ENCODE measurements around the gene MAGI2. TPM values are rescaled to one million over a fixed set of nuclear protein-coding genes. Genes with fewer than 3 reads are reported as not detected.

Gene MAGI2
- total and polyA plus RNA-seq, 2 donors from 2014 or later: 4.4 to 9.0 TPM

DNA sequence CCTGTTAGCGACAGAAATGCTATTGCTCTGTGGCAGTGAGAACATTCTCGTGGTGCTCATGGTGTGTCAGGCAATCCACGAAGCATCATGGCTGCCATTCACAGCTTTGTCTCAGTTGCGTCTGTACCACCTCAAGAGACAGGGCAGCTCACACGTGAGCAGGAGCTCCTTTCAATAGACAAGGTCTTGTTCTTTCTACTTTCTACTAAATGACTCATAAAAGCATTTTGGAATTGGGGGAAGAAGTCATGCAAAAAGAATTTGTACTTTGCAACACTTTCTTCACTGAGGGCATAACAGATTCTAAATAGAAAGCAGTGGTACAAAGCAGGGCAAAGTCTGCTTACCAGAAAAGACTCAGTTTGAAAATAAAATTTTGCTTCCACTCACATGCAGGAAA lies 1016.3 kb downstream of the MAGI2 start:
- Histone ChIP-seq H3K27ac (ENCODE audit: low read depth in 2 of 2, low read length in 2 of 2) (no peak overlapping the region), H3K9ac (ENCODE audit: low read length in 3 of 3) (no peak overlapping the region), H3K9me3 (ENCODE audit: control insufficient read depth in 2 of 3, insufficient read depth in 1 of 3, low read length in 3 of 3) (no peaks in the 10 kb centered on the region), H3K4me3 (ENCODE audit: low read length in 3 of 3) (peak overlapping the region in 1 of 3 donors; percentile 15), H3K4me1 (ENCODE audit: control insufficient read depth in 2 of 3, insufficient read depth in 2 of 3, low read depth in 1 of 3, low read length in 3 of 3) (peaks cover 0 to 6% (median 0%) of the 10 kb centered on the region in 3 donors), H3K36me3 (ENCODE audit: control insufficient read depth in 2 of 3, insufficient read depth in 3 of 3, low read length in 3 of 3) (no peaks in the 10 kb centered on the region), H3K27me3 (ENCODE audit: control insufficient read depth, insufficient read depth, low read length) (no peaks in the 10 kb centered on the region)
- TF ChIP-seq, protein P1, sequence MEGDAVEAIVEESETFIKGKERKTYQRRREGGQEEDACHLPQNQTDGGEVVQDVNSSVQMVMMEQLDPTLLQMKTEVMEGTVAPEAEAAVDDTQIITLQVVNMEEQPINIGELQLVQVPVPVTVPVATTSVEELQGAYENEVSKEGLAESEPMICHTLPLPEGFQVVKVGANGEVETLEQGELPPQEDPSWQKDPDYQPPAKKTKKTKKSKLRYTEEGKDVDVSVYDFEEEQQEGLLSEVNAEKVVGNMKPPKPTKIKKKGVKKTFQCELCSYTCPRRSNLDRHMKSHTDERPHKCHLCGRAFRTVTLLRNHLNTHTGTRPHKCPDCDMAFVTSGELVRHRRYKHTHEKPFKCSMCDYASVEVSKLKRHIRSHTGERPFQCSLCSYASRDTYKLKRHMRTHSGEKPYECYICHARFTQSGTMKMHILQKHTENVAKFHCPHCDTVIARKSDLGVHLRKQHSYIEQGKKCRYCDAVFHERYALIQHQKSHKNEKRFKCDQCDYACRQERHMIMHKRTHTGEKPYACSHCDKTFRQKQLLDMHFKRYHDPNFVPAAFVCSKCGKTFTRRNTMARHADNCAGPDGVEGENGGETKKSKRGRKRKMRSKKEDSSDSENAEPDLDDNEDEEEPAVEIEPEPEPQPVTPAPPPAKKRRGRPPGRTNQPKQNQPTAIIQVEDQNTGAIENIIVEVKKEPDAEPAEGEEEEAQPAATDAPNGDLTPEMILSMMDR (IDR thresholded peaks at IDR 0.05; ENCODE audit: borderline replicate concordance, extremely low read depth, insufficient read depth): no peak
- DNase-seq (no peak), FAIRE-seq (no peak)
- intact Hi-C loops (cut with DNase I): no loop called here

GRCh38 chr7:78435355-78435754 lies 1018.1 kb downstream of the MAGI2 start:
- H3K4me3 ChIP-seq (ENCODE audit: low read length in 3 of 3): no peak overlapping the region
- intact Hi-C loops (cut with DNase I): no loop called here
- no peak overlapping the region for H3K27ac ChIP-seq (ENCODE audit: low read depth in 2 of 2, low read length in 2 of 2)
- peaks cover 0 to 6% (median 0%) of the 10 kb centered on the region in 3 donors for H3K4me1 ChIP-seq (ENCODE audit: control insufficient read depth in 2 of 3, insufficient read depth in 2 of 3, low read depth in 1 of 3, low read length in 3 of 3)
- TF ChIP-seq, protein P1 (IDR thresholded peaks at IDR 0.05; ENCODE audit: borderline replicate concordance, extremely low read depth, insufficient read depth): no peak
- no peaks in the 10 kb centered on the region for H3K36me3 ChIP-seq (ENCODE audit: control insufficient read depth in 2 of 3, insufficient read depth in 3 of 3, low read length in 3 of 3)
- FAIRE-seq (no peak), DNase-seq (no peak)
- no peaks in the 10 kb centered on the region for H3K27me3 ChIP-seq (ENCODE audit: control insufficient read depth, insufficient read depth, low read length)
- H3K9ac ChIP-seq (ENCODE audit: low read length in 3 of 3): no peak overlapping the region
- H3K9me3 ChIP-seq (ENCODE audit: control insufficient read depth in 2 of 3, insufficient read depth in 1 of 3, low read length in 3 of 3): no peaks in the 10 kb centered on the region

DNA sequence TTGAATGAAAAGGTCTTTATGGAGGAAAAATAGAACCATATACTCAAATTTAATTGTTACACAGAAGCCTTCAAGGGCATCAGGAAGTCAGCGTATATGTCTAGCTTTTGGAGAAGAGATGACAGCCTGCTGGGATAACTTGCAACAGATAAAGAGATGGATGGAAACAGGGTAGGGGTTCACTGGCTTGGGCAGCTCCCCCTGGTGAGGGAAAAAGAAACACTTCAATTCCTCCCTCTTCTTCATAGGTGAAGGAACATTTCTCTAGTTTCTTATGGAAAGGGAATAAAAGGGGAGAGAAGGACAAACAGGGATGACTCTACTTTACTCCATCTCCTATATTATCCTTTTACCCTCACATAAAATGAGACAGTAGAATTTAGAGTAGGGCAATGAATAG lies 1019.2 kb downstream of the MAGI2 start:
- DNase-seq: no peak
- no peaks in the 10 kb centered on the region for H3K27me3 ChIP-seq (ENCODE audit: control insufficient read depth, insufficient read depth, low read length)
- H3K9me3 ChIP-seq (ENCODE audit: control insufficient read depth in 2 of 3, insufficient read depth in 1 of 3, low read length in 3 of 3): no peaks in the 10 kb centered on the region
- FAIRE-seq: no peak
- TF ChIP-seq, protein P1 (IDR thresholded peaks at IDR 0.05; ENCODE audit: borderline replicate concordance, extremely low read depth, insufficient read depth): no peak
- no peak overlapping the region for H3K4me3 ChIP-seq (ENCODE audit: low read length in 3 of 3)
- intact Hi-C loops (cut with DNase I): no loop called here
- no peak overlapping the region for H3K9ac ChIP-seq (ENCODE audit: low read length in 3 of 3)
- peaks cover 0 to 6% (median 0%) of the 10 kb centered on the region in 3 donors for H3K4me1 ChIP-seq (ENCODE audit: control insufficient read depth in 2 of 3, insufficient read depth in 2 of 3, low read depth in 1 of 3, low read length in 3 of 3)
- H3K27ac ChIP-seq (ENCODE audit: low read depth in 2 of 2, low read length in 2 of 2): no peak overlapping the region
- H3K36me3 ChIP-seq (ENCODE audit: control insufficient read depth in 2 of 3, insufficient read depth in 3 of 3, low read length in 3 of 3): no peaks in the 10 kb centered on the region

GRCh38 chr7:78433421-78433820 lies 1020.0 kb downstream of the MAGI2 start:
- Histone ChIP-seq H3K4me3 (ENCODE audit: low read length in 3 of 3) (no peak overlapping the region), H3K27me3 (ENCODE audit: control insufficient read depth, insufficient read depth, low read length) (no peaks in the 10 kb centered on the region), H3K9ac (ENCODE audit: low read length in 3 of 3) (no peak overlapping the region), H3K4me1 (ENCODE audit: control insufficient read depth in 2 of 3, insufficient read depth in 2 of 3, low read depth in 1 of 3, low read length in 3 of 3) (peaks cover 0 to 6% (median 0%) of the 10 kb centered on the region in 3 donors), H3K27ac (ENCODE audit: low read depth in 2 of 2, low read length in 2 of 2) (no peak overlapping the region), H3K9me3 (ENCODE audit: control insufficient read depth in 2 of 3, insufficient read depth in 1 of 3, low read length in 3 of 3) (no peaks in the 10 kb centered on the region), H3K36me3 (ENCODE audit: control insufficient read depth in 2 of 3, insufficient read depth in 3 of 3, low read length in 3 of 3) (no peaks in the 10 kb centered on the region)
- no peak for DNase-seq
- no peak for FAIRE-seq
- TF ChIP-seq, protein P1 (IDR thresholded peaks at IDR 0.05; ENCODE audit: borderline replicate concordance, extremely low read depth, insufficient read depth): no peak
- intact Hi-C loops (cut with DNase I): no loop called here
